Fibroblast of lung (primary cell): ENCODE measurements around the gene LINC01488. TPM values are rescaled to one million over a fixed set of nuclear protein-coding genes. Genes with fewer than 3 reads are reported as not detected.

Experiments
- DNase-seq, 2 donors: peaks; one replicate each; pipeline versions ENCODE4 v3.0.0 to v3.0.0-alpha.2; 2010; ENCODE audit warnings: low read depth in 2 of 2
- H2AFZ ChIP-seq: 2 replicates; pipeline ENCODE4 v1.5.1; 2012; ENCODE audit warnings: low read length, control low read depth, inconsistent platforms
- H3K27ac ChIP-seq: 2 replicates; pipeline ENCODE4 v1.5.1; 2011; ENCODE audit warnings: low read length, control low read depth; ENCODE audit not compliant: insufficient read depth
- H3K27me3 ChIP-seq: 2 replicates; pipeline ENCODE4 v1.5.1; 2011; ENCODE audit warnings: mild to moderate bottlenecking, low read length; ENCODE audit not compliant: control insufficient read depth, insufficient read depth
- H3K36me3 ChIP-seq: 2 replicates; pipeline ENCODE4 v1.5.1; 2011; ENCODE audit warnings: low read length; ENCODE audit not compliant: control insufficient read depth, insufficient read depth
- H3K4me1 ChIP-seq: 2 replicates; pipeline ENCODE4 v1.5.1; 2011; ENCODE audit warnings: low read length; ENCODE audit not compliant: control insufficient read depth, insufficient read depth; ENCODE audit errors: extremely low read depth
- H3K4me2 ChIP-seq: 2 replicates; pipeline ENCODE4 v1.5.1; 2011; ENCODE audit warnings: low read length, control low read depth; ENCODE audit not compliant: insufficient read depth; ENCODE audit errors: extremely low read depth
- H3K4me3 ChIP-seq, 4 experiments: fragments of 200-600 bp in 1 of 4; sonication (generic) in 1 of 4; replicated peaks in 1 of 4; 2 replicates each; pipeline ENCODE4 v1.5.1; 2011 to 2016; ENCODE audit warnings: low read length in 4 of 4, low read depth in 3 of 4, mild to moderate bottlenecking in 3 of 4, control low read depth in 2 of 4, inconsistent platforms in 1 of 4, mixed read lengths in 1 of 4; ENCODE audit not compliant: insufficient read depth in 1 of 4; ENCODE audit errors: control extremely low read depth in 1 of 4
- H3K79me2 ChIP-seq: 2 replicates; pipeline ENCODE4 v1.5.1; 2012; ENCODE audit warnings: mild to moderate bottlenecking, low read length, inconsistent platforms; ENCODE audit not compliant: control insufficient read depth, insufficient read depth
- H3K9ac ChIP-seq: 2 replicates; pipeline ENCODE4 v1.5.1; 2011; ENCODE audit warnings: mild to moderate bottlenecking, low read length, control low read depth; ENCODE audit not compliant: insufficient read depth
- H3K9me3 ChIP-seq: 2 replicates; pipeline ENCODE4 v1.5.1; 2012; ENCODE audit warnings: low read depth, low read length; ENCODE audit not compliant: control insufficient read depth, insufficient read depth
- H4K20me1 ChIP-seq: 2 replicates; pipeline ENCODE4 v1.5.1; 2011; ENCODE audit warnings: low read length; ENCODE audit not compliant: control insufficient read depth, insufficient read depth; ENCODE audit errors: extremely low read depth
- CTCF ChIP-seq, 2 donors: IDR thresholded peaks in 1 of 2; conservative IDR thresholded peaks in 1 of 2; 1 replicate in 1 of 2; 2 replicates in 1 of 2; pipeline ENCODE4 v1.5.1; 2011 to 2012; ENCODE audit warnings: low read length in 2 of 2, control low read depth in 1 of 2, inconsistent platforms in 1 of 2, low read depth in 1 of 2, mild to moderate bottlenecking in 1 of 2
- EZH2 ChIP-seq: IDR thresholded peaks from 2 replicates; pipeline ENCODE4 v1.5.1; 2012; ENCODE audit warnings: low read length, control low read depth, mild to moderate bottlenecking; ENCODE audit errors: missing control alignments
- polyA plus RNA-seq, 2 donors: library from polyadenylated mRNA; depleted of rRNA in 1 of 2; stranded (reverse) in 1 of 2; unstranded in 1 of 2; fragments of >200 nt; gene quantifications; 2 replicates each; pipeline ENCODE4 v1.2.1, GENCODE V29; 2011 to 2012; ENCODE audit warnings: missing spikeins in 1 of 2
- total RNA-seq: library from RNA; depleted of rRNA; stranded (reverse); fragments of >200 nt; gene quantifications from 2 replicates; pipeline ENCODE4 v1.2.1, GENCODE V29; 2014

LINC01488 gene
- total and polyA plus RNA-seq, 2 donors (not counting 1 experiment from before 2014, with no cell fraction given): not detected

DNA sequence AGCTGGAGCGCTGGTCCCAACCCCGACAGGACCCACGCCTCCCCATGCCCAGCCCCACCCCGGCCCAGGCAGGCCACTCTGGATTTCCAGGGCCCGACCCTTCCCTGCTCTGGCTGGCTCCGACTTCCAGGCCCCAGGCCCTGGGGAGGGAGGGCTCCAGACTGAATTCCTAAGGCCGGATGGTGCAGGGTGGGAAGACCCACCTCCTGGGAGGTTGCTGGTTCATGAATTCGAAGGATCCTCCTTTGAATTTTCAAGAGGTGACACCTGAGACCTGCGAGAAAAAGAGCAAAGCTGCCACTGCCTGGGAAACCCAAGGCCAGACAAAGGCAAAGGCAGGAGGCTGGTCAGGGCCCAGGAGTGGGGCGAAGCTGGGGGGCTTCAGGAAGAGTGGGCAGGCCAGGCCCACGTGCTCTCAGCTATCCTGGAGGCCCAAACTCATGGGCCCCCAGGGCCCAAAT, 47.0 kb upstream of the LINC01488 start:
- DNase-seq: no peak
- Histone ChIP-seq H3K27me3 (no peaks in the 10 kb centered on the region), H3K4me1 (no peaks in the 10 kb centered on the region), H4K20me1 (no peaks in the 10 kb centered on the region), H3K36me3 (no peaks in the 10 kb centered on the region), H3K9ac (no peak overlapping the region), H3K9me3 (no peaks in the 10 kb centered on the region), H3K4me3 (no peak overlapping the region), H3K27ac (no peak overlapping the region), H2AFZ (no peak overlapping the region), H3K79me2 (no peaks in the 10 kb centered on the region), H3K4me2 (no peak overlapping the region)
- TF ChIP-seq CTCF (conservative IDR thresholded peaks at IDR 0.05 in 1 of 2, IDR thresholded peaks at IDR 0.05 in 1 of 2; ENCODE audit: low read depth in 1 of 2, low read length in 2 of 2) (no peak), EZH2 (no peak)

DNA sequence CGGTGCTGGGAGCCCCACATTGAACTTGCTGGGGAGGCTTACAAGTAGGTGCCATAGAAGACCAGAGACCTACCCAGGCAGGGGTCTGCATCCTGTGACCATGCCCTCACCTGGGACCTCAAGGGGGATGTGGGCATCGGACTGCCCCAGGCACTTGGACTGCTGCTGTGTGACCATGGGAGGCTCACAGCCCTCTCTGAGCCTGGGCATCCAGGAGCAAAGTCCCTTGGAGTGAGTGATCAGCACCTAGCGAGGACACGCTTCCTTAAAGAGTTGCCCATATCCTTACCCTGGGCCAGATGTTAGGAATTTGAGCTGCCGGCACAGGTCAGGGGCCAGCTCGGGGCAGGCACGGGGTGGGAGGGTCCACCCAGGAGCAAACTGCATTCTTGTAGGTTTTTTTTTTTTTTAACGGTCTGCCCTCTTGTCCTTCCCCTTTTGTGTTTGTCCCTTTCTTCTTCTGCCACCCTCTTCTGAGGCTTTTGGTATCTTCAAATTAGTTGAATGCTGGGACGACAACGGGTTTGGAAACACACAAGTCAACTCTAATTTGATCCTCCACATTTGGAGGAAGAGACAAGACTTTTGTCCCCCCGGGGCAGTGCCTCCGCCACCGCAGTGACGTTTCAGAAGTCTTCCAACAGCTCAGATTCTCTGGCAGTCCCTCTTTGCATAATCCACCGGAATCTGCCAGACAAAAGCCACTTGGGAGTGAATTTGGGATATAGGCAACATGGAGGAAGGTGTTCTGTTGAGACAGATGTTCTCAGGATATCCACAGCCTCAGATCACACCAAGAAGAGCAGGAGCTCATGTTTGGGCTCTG, 46.1 kb upstream of the LINC01488 start:
- H2AFZ ChIP-seq: no peak overlapping the region
- no peak overlapping the region for H3K9ac ChIP-seq
- H3K79me2 ChIP-seq: no peaks in the 10 kb centered on the region
- H4K20me1 ChIP-seq: no peaks in the 10 kb centered on the region
- H3K4me1 ChIP-seq: no peaks in the 10 kb centered on the region
- H3K4me3 ChIP-seq: no peak overlapping the region
- no peaks in the 10 kb centered on the region for H3K27me3 ChIP-seq
- no peak for DNase-seq
- no peaks in the 10 kb centered on the region for H3K9me3 ChIP-seq
- no peaks in the 10 kb centered on the region for H3K36me3 ChIP-seq
- no peak for TF ChIP-seq CTCF (conservative IDR thresholded peaks at IDR 0.05 in 1 of 2, IDR thresholded peaks at IDR 0.05 in 1 of 2; ENCODE audit: low read depth in 1 of 2, low read length in 2 of 2)
- H3K27ac ChIP-seq: no peak overlapping the region
- H3K4me2 ChIP-seq: no peak overlapping the region

DNA sequence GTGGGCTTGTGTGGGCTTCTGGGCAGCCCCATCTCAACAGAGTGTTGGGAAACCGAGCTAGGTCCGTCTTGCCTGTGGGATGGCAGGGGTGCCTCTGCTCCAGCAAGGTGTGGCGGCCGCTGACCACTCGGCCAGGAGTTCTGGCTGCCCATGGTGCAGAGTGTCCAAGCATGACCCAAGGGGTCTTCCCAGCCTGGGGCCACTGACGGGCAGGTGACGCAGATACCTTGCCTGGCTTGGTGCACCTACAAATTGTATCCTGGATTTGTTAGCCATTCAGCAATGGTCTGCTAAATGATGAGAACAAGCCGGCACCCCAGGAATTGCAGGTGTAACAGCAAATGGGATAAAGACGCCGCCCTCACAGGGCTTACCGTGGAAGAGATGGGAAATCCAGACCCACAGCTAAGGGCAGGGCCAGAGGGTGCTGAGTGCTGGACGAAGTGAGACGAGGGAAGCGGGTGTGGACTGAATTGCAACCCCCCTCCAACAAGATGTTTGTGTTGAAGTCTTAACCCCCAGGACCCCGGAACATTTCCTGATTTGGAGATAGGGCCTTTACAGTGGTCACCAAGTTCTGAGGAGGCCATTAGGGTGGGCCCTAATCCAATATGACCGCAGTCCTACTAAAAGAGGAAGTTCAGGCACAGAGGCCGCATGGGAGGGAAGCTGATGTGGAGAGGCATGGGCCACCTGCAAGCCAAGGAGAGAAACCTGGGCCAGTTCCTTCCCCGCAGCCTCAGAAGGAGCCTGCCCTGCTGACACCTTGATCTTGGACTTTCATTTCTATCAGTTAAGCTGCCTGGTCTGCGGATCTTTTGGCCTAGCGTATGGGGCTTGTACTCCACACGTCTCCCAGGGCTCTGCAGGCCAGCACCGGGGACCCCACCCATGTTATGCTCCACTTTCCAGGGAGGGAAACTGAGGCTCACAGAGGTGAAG, 45.2 kb upstream of the LINC01488 start:
- H3K9ac ChIP-seq: no peak overlapping the region
- H3K27ac ChIP-seq: no peak overlapping the region
- no peak overlapping the region for H3K4me2 ChIP-seq

More for the DNA sequence above, 45.2 kb upstream of the LINC01488 start:
- no peaks in the 10 kb centered on the region for H3K27me3 ChIP-seq
- H3K4me1 ChIP-seq: no peaks in the 10 kb centered on the region
- no peaks in the 10 kb centered on the region for H3K9me3 ChIP-seq
- DNase-seq: no peak
- H3K36me3 ChIP-seq: no peaks in the 10 kb centered on the region
- TF ChIP-seq CTCF (conservative IDR thresholded peaks at IDR 0.05 in 1 of 2, IDR thresholded peaks at IDR 0.05 in 1 of 2; ENCODE audit: low read depth in 1 of 2, low read length in 2 of 2) (no peak), EZH2 (no peak)
- no peak overlapping the region for H2AFZ ChIP-seq
- H4K20me1 ChIP-seq: no peaks in the 10 kb centered on the region
- H3K79me2 ChIP-seq: no peaks in the 10 kb centered on the region
- no peak overlapping the region for H3K4me3 ChIP-seq
